Liver (tissue), 9 donors: ENCODE results near the gene MBD6. TPM values are rescaled to one million over a fixed set of nuclear protein-coding genes. Genes with fewer than 3 reads are reported as not detected.
"Not testable (repeated sequence)": the region's sequence is repeated elsewhere in the genome, so short reads cannot be mapped to it uniquely, and the experiment has no call there.

ENCODE experiments used
- DNase-seq: peaks from one replicate; pipeline ENCODE4 v3.0.0-alpha.2; 2017; ENCODE audit warnings: low spot score
- H3K27ac ChIP-seq, 2 donors: one replicate each; pipeline ENCODE4 v1.7.0; 2013; ENCODE audit warnings: inconsistent platforms in 2 of 2, low read length in 2 of 2, control low read depth in 1 of 2, low read depth in 1 of 2, mild to moderate bottlenecking in 1 of 2
- H3K27me3 ChIP-seq, 4 donors: one replicate each; pipeline versions ENCODE4 v1.6.1 to v1.7.0; 2013; ENCODE audit warnings: low read length in 3 of 4, inconsistent platforms in 1 of 4, mild to moderate bottlenecking in 1 of 4, moderate library complexity in 1 of 4; ENCODE audit not compliant: control insufficient read depth in 4 of 4, insufficient read depth in 4 of 4
- H3K36me3 ChIP-seq, 4 donors: one replicate each; pipeline versions ENCODE4 v1.6.1 to v1.7.0; 2013; ENCODE audit warnings: low read length in 3 of 4, mild to moderate bottlenecking in 3 of 4, low read depth in 1 of 4, moderate library complexity in 1 of 4; ENCODE audit not compliant: control insufficient read depth in 4 of 4, insufficient read depth in 3 of 4
- H3K4me1 ChIP-seq, 4 donors: one replicate each; pipeline versions ENCODE4 v1.6.1 to v1.7.0; 2013; ENCODE audit warnings: low read length in 3 of 4, mild to moderate bottlenecking in 3 of 4, moderate library complexity in 1 of 4; ENCODE audit not compliant: control insufficient read depth in 4 of 4, insufficient read depth in 4 of 4
- H3K4me3 ChIP-seq, 3 donors: one replicate each; pipeline versions ENCODE4 v1.6.1 to v1.7.0; 2013; ENCODE audit warnings: low read length in 3 of 3, control low read depth in 1 of 3, low read depth in 1 of 3, mild to moderate bottlenecking in 1 of 3
- H3K9ac ChIP-seq, 2 donors: one replicate each; pipeline ENCODE4 v1.7.0; 2013; ENCODE audit warnings: low read length in 2 of 2, mild to moderate bottlenecking in 2 of 2, moderate library complexity in 2 of 2, control low read depth in 1 of 2, low read depth in 1 of 2
- H3K9me3 ChIP-seq, 4 donors: one replicate each; pipeline versions ENCODE4 v1.6.1 to v1.7.0; 2013; ENCODE audit warnings: low read length in 3 of 4; ENCODE audit not compliant: control insufficient read depth in 4 of 4
- EGR1 ChIP-seq, 2 donors: IDR thresholded peaks; 2 replicates each; pipeline ENCODE4 v1.6.1; 2016 to 2018; ENCODE audit warnings: antibody characterized with exemption in 2 of 2, low read depth in 2 of 2
- FOXA1 ChIP-seq: IDR thresholded peaks from 2 replicates; pipeline ENCODE4 v1.6.1; 2016; ENCODE audit warnings: antibody characterized with exemption
- FOXA2 ChIP-seq: IDR thresholded peaks from 2 replicates; pipeline ENCODE4 v1.6.1; 2016; ENCODE audit warnings: antibody characterized with exemption
- GABPA ChIP-seq, 2 donors: IDR thresholded peaks in 1 of 2; conservative IDR thresholded peaks in 1 of 2; 2 replicates each; pipeline ENCODE4 v1.6.1; 2016; ENCODE audit warnings: antibody characterized with exemption in 2 of 2, mild to moderate bottlenecking in 1 of 2, moderate library complexity in 1 of 2
- HNF4A ChIP-seq, 2 donors: conservative IDR thresholded peaks; 2 replicates each; pipeline ENCODE4 v1.6.1; 2016; ENCODE audit warnings: antibody characterized with exemption in 2 of 2, mild to moderate bottlenecking in 2 of 2
- HNF4G ChIP-seq: IDR thresholded peaks from 2 replicates; pipeline ENCODE4 v1.6.1; 2016; ENCODE audit warnings: antibody characterized with exemption
- JUND ChIP-seq, 2 donors: IDR thresholded peaks; 2 replicates each; pipeline ENCODE4 v1.6.1; 2016; ENCODE audit warnings: antibody characterized with exemption in 2 of 2
- NR2F2 ChIP-seq: IDR thresholded peaks from 2 replicates; pipeline ENCODE4 v1.6.1; 2016; ENCODE audit warnings: antibody characterized with exemption
- RAD21 ChIP-seq, 2 donors: IDR thresholded peaks; 2 replicates each; pipeline ENCODE4 v1.6.1; 2016; ENCODE audit warnings: antibody characterized with exemption in 2 of 2, mild to moderate bottlenecking in 2 of 2
- REST ChIP-seq: IDR thresholded peaks from 2 replicates; pipeline ENCODE4 v1.6.1; 2016; ENCODE audit warnings: antibody characterized with exemption, mild to moderate bottlenecking
- RXRA ChIP-seq, 2 donors: IDR thresholded peaks; 2 replicates each; pipeline ENCODE4 v1.6.1; 2017 to 2018; ENCODE audit warnings: antibody characterized with exemption in 2 of 2, mild to moderate bottlenecking in 1 of 2
- SP1 ChIP-seq: IDR thresholded peaks from 2 replicates; pipeline ENCODE4 v1.6.1; 2018; ENCODE audit warnings: antibody characterized with exemption, mild to moderate bottlenecking
- TAF1 ChIP-seq: conservative IDR thresholded peaks from 2 replicates; pipeline ENCODE4 v1.6.1; 2016; ENCODE audit warnings: antibody characterized with exemption, mild to moderate bottlenecking
- YY1 ChIP-seq: IDR thresholded peaks from 2 replicates; pipeline ENCODE4 v1.6.1; 2016; ENCODE audit warnings: antibody characterized with exemption, mild to moderate bottlenecking
- WGBS: extraction: QIAGEN DNeasy Blood & Tissue Kit; methylation state at CpG from one replicate; pipeline ENCODE4 v1.1.7; 2013; 5-methylcytosine and 5-hydroxymethylcytosine counted together
- polyA plus RNA-seq, 2 donors: library from polyadenylated mRNA; stranded (reverse) in 1 of 2; unstranded in 1 of 2; fragments of 200-250 nt in 1 of 2; fragments of >200 nt in 1 of 2; fragmentation: Nextera tagmentation in 1 of 2; extraction: Ambion mirVana in 1 of 2; gene quantifications; one replicate each; pipeline versions ENCODE4 v1.2.1 to v1.2.3, GENCODE V29; 2013 to 2015
- total RNA-seq, 2 donors: library from RNA; depleted of rRNA; stranded (reverse); fragments of >200 nt; gene quantifications; one replicate each; pipeline ENCODE4 v1.2.3, GENCODE V29; 2014
- TF ChIP-seq, protein P1 (sequence below): IDR thresholded peaks from 2 replicates; pipeline ENCODE4 v1.6.1; 2016; ENCODE audit warnings: antibody characterized with exemption
- TF ChIP-seq, protein P2 (sequence below): IDR thresholded peaks from 2 replicates; pipeline ENCODE4 v1.6.1; 2016; ENCODE audit warnings: antibody characterized with exemption
- TF ChIP-seq, protein P3 (sequence below): IDR thresholded peaks from 2 replicates; pipeline ENCODE4 v1.6.1; 2016; ENCODE audit warnings: antibody characterized with exemption
- TF ChIP-seq, protein P4 (sequence below): fragments of 150-350 bp; IDR thresholded peaks from 2 replicates; pipeline ENCODE4 v1.5.1; 2017; ENCODE audit warnings: improper control_type of control experiment, low read depth, low read length; ENCODE audit not compliant: missing input control
- donor health status: healthy.
- donor health status: healthy.
- donor health status: healthy.
- donor health status: healthy.
- donor health status: healthy.

Gene MBD6
- total and polyA plus RNA-seq, 4 donors, result 9.9 to 20.2 (median 14.9) TPM

- Histone ChIP-seq H3K4me1 (peaks cover 2 to 17% (median 11%) of the 10 kb centered on the region in 4 donors), H3K4me3 (no peak overlapping the region), H3K9me3 (no peaks in the 10 kb centered on the region), H3K36me3 (peaks cover 8 to 28% (median 18%) of the 10 kb centered on the region in 4 donors), H3K9ac (no peak overlapping the region), H3K27me3 (no peaks in the 10 kb centered on the region), H3K27ac (no peak overlapping the region)
- TF ChIP-seq HNF4A (conservative IDR thresholded peaks at IDR 0.05), result no peak
- no peak for TF ChIP-seq FOXA2
- TF ChIP-seq, protein P1, sequence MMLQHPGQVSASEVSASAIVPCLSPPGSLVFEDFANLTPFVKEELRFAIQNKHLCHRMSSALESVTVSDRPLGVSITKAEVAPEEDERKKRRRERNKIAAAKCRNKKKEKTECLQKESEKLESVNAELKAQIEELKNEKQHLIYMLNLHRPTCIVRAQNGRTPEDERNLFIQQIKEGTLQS, result no peak
- 95% methylated on average over 4 of the region's 4 CpGs for WGBS
- no peak for DNase-seq
Measured at GRCh38 chr12:57490126-57490525, 32.5 kb upstream of the MBD6 start.

- H3K4me3 ChIP-seq, result no peak overlapping the region
- no peak for DNase-seq
- H3K27me3 ChIP-seq, result no peaks in the 10 kb centered on the region
- H3K9me3 ChIP-seq, result no peaks in the 10 kb centered on the region
- H3K9ac ChIP-seq, result no peak overlapping the region
- peaks cover 2 to 17% (median 11%) of the 10 kb centered on the region in 4 donors for H3K4me1 ChIP-seq
- TF ChIP-seq, protein P1, result no peak
- TF ChIP-seq FOXA1 (no peak), JUND (IDR thresholded peaks at IDR 0.05) (no peak), REST (no peak), GABPA (IDR thresholded peaks at IDR 0.05 in 1 of 2, conservative IDR thresholded peaks at IDR 0.05 in 1 of 2) (no peak), EGR1 (IDR thresholded peaks at IDR 0.05; ENCODE audit: low read depth in 2 of 2) (no peak), SP1 (no peak), RAD21 (IDR thresholded peaks at IDR 0.05) (no peak), TAF1 (no peak), NR2F2 (no peak), YY1 (no peak), RXRA (IDR thresholded peaks at IDR 0.05) (no peak), HNF4G (no peak)
- TF ChIP-seq, protein P2, sequence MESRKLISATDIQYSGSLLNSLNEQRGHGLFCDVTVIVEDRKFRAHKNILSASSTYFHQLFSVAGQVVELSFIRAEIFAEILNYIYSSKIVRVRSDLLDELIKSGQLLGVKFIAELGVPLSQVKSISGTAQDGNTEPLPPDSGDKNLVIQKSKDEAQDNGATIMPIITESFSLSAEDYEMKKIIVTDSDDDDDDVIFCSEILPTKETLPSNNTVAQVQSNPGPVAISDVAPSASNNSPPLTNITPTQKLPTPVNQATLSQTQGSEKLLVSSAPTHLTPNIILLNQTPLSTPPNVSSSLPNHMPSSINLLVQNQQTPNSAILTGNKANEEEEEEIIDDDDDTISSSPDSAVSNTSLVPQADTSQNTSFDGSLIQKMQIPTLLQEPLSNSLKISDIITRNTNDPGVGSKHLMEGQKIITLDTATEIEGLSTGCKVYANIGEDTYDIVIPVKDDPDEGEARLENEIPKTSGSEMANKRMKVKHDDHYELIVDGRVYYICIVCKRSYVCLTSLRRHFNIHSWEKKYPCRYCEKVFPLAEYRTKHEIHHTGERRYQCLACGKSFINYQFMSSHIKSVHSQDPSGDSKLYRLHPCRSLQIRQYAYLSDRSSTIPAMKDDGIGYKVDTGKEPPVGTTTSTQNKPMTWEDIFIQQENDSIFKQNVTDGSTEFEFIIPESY, result no peak
- TF ChIP-seq, protein P3, sequence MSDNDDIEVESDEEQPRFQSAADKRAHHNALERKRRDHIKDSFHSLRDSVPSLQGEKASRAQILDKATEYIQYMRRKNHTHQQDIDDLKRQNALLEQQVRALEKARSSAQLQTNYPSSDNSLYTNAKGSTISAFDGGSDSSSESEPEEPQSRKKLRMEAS, result no peak
- TF ChIP-seq, protein P4, sequence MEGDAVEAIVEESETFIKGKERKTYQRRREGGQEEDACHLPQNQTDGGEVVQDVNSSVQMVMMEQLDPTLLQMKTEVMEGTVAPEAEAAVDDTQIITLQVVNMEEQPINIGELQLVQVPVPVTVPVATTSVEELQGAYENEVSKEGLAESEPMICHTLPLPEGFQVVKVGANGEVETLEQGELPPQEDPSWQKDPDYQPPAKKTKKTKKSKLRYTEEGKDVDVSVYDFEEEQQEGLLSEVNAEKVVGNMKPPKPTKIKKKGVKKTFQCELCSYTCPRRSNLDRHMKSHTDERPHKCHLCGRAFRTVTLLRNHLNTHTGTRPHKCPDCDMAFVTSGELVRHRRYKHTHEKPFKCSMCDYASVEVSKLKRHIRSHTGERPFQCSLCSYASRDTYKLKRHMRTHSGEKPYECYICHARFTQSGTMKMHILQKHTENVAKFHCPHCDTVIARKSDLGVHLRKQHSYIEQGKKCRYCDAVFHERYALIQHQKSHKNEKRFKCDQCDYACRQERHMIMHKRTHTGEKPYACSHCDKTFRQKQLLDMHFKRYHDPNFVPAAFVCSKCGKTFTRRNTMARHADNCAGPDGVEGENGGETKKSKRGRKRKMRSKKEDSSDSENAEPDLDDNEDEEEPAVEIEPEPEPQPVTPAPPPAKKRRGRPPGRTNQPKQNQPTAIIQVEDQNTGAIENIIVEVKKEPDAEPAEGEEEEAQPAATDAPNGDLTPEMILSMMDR, result no peak
- no peak overlapping the region for H3K27ac ChIP-seq
- H3K36me3 ChIP-seq, result peaks cover 9 to 28% (median 18%) of the 10 kb centered on the region in 4 donors
- WGBS, result 93% methylated on average over 15 of the region's 15 CpGs
Measured at GRCh38 chr12:57491393-57492280, 31.0 kb upstream of the MBD6 start.

- H3K9me3 ChIP-seq, H3K4me1 ChIP-seq, H3K4me3 ChIP-seq, H3K9ac ChIP-seq, H3K27me3 ChIP-seq, H3K27ac ChIP-seq, DNase-seq: not testable (repeated sequence)
- WGBS, result 96% methylated on average over 45 of the region's 48 CpGs
- H3K36me3 ChIP-seq, result peaks cover 16 to 44% (median 27%) of the 10 kb centered on the region in 4 donors
Measured at GRCh38 chr12:57495051-57495701, 27.4 kb upstream of the MBD6 start.
